LoVo (cell line): ENCODE measurements around the gene CACNA1F.
A peak's percentile ranks its signal among the peaks of the same experiment; 100 is the strongest.

Experiments used
- DNase-seq: peaks from one replicate; pipeline ENCODE4 v3.0.0-alpha.2; 2016; ENCODE audit warnings: low spot score

Gene CACNA1F

GRCh38 chrX:49197543-49198087 lies 35.5 kb downstream of the CACNA1F start:
- DNase-seq: no peak

DNA sequence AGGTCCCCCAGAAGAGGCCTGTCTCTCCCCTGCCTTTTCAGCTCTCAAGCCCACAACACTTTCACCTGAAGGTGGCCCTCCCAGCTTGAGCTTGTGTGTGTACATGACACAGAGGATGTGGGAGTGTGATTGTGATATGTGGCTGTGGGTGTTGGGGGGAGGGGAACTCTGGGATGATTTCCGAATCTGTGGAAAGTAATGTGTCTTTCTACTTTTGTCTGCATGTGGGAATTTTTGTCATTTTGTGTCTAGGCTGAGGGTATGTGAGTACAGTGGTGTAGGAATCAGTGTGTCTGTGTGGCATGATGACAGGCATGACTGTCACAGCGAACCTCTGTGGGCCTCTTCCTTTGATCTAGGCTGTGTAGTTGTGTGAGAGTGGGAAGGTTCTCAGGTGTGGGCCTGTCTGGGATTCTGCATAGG lies 39.6 kb downstream of the CACNA1F start:
- no peak for DNase-seq

- DNase-seq: no peak
Measured at GRCh38 chrX:49192722-49193328, 40.3 kb downstream of the CACNA1F start.

DNA sequence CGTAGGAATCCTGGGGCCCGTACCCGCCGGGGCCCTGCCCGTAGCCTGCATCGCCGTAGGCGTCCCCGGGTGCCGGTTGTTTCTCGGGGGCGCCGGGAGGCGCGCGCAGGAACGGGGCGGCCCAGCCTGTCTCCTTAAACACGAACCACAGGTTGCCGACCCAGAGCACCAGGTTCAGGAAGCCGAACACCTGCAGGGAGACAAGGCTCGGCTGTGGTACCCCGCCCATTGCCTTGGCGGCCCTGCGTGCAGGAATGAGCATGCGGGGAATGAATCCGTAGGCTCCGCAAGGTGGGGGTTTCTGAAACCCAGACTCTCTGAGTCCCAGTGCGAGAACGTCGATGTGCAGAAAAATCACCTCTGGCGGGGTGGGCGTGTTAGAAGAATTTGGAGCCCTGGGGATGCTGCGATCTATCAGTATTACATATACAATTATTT lies 41.5 kb downstream of the CACNA1F start:
- no peak for DNase-seq

- peak; percentile 90 for DNase-seq
Measured at GRCh38 chrX:49190821-49191573, 42.1 kb downstream of the CACNA1F start.

GRCh38 chrX:49189606-49190005 lies 43.5 kb downstream of the CACNA1F start:
- no peak for DNase-seq

GRCh38 chrX:49188468-49189076 lies 44.6 kb downstream of the CACNA1F start:
- DNase-seq: no peak

- DNase-seq: no peak
Measured at GRCh38 chrX:49187526-49187925, 45.6 kb downstream of the CACNA1F start.

DNA sequence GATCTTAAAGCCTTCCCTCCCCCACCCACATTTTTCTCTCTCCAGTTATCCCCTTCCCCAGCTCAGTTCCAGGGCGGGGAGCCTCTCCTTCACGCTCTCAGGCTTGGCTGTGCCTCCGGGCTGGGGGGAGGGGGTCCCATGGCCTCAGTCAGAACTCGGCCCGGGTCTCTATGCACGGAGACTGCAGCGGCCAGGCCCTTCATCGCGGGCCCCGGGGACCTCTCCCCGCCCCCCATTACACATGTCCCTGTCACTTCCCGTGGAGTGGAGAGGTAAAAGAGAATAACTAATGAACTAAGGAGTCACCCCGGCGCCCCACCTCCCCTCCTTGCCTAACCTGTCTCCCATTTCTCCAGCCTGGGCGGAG lies 46.1 kb downstream of the CACNA1F start:
- DNase-seq: no peak

GRCh38 chrX:49186125-49187027 lies 46.8 kb downstream of the CACNA1F start, which contains the start of gene PRICKLE3:
Gene PRICKLE3, minus strand, starts transcription at chrX:49186373. Its CDS starts 76 bp downstream, at chrX:49186297.
- peak; percentile 74 for DNase-seq

DNA sequence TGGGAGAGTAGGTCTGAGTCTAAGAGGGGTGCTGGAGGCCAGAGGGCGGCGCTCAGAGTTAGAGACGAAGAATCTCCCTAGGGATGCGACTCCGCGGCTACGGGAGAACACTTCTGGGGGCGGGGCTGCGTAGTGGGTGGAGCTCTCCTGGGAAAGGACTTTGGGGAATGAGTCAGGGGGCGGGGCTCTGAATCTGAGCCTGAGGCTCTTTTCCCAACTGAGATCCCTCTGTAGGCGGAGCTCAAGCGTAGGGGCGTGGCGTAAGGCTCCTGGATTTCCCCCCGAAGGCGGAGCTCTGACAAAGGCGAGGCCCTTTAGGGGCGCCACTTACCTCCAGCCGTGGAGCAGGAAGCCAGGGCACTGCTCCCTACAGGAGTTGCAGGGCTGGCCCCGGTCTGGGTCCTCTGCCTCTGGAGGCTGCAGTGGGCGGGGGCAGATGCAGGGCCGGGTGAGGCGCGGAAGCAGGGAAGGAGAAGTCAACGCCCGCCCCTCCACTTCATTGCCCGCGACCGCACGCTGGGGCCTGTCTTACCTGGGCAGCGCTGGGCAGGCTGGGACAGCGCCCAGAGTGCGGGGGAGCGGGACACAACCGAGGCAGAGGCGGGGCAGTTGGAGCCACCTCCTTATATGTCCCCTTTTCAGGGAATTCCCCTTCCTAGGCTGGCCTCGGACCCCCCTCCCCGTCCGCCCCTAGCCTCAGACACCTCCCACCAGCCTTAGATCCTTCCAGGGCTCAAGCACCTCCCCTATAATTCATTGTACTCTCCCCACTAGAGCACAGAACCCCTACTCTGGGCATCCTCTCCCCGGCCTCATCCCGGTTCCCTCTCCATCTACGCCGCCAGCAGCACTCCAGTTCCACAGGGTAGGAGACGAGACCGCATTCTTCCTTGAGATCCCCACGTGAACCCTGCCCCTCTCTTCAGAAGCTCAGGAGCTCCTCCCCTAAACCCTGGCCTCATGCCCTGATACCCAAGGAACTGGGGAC lies 48.6 kb downstream of the CACNA1F start:
- peak; percentile 89 for DNase-seq

DNA sequence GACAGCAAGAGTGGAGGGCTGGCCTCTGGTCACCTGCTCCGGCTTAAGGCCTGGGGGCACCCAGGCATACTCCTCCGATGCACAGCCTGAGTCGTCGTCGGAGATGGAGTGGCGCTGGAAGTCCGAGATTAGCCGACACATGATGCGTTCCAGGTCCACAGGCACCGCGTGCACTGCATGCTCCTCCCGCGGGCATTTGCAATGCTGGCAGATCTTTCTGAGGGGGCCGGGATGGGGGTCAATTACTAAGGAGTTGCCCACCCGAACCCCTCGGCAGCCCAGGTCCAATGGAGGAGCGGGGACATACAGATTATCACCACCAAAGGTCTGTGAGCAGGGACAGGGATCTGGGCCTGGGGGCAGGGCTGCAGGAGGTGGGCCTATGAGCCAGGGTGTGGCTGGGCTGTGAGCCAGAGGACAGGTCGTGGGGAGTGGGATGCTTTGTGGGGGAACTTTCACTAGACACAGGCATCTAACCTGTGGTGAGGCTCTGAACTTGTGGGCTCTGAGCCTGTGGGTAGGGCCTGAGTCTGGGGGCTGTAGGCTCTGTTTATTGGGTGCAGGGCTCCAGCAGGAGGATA lies 49.3 kb downstream of the CACNA1F start:
- DNase-seq: no peak

GRCh38 chrX:49179358-49179757 lies 53.8 kb downstream of the CACNA1F start:
- DNase-seq: no peak

- no peak for DNase-seq
Measured at GRCh38 chrX:49178537-49178936, 54.6 kb downstream of the CACNA1F start.

GRCh38 chrX:49177873-49178480 lies 55.2 kb downstream of the CACNA1F start:
- no peak for DNase-seq

- DNase-seq: no peak
Measured at GRCh38 chrX:49177338-49177833, 55.8 kb downstream of the CACNA1F start.

DNA sequence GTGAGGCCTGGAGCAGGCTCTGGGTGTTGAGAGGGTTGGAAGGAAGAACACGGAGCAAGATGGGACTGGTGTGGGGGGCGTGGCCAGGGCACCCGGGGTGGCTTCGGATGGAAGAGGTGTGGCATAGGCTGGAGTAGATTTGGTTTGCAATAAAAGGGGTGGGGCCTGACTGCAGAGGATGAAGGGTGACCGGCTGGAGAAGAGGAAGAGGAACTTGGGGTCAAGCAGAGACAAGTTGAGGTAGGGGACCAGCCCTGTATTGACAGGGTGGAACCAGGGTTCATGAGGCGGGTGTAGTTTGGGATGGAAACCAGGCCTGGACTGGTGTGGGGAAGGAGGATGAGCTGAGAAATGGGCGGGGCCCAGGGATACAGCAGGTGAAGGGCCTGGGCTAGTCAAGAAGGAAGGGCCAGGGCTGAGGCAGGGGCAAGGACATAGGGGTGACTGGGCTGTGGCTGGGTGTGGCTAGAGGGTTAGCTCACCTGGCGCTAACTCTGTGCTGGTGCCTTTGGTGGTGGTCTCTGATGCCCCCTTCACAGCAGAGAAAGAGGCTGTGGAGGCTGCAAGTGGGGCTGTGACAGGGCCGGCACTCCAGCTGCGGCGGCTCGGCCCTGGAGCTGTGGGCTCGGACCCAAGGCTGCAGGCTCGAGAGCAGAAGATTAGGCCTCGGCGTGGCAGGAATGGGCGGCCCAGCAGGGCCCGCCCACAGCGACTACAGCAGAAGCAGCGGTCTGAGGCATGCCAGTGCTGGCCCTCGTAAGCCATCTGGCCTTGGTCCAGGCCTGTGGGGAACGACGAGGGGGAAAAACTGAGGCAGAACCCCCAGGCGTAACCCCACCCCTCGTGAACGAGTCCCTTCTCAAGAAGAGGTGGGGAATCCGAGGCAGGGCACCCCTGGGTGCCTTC lies 56.5 kb downstream of the CACNA1F start:
- no peak for DNase-seq

DNA sequence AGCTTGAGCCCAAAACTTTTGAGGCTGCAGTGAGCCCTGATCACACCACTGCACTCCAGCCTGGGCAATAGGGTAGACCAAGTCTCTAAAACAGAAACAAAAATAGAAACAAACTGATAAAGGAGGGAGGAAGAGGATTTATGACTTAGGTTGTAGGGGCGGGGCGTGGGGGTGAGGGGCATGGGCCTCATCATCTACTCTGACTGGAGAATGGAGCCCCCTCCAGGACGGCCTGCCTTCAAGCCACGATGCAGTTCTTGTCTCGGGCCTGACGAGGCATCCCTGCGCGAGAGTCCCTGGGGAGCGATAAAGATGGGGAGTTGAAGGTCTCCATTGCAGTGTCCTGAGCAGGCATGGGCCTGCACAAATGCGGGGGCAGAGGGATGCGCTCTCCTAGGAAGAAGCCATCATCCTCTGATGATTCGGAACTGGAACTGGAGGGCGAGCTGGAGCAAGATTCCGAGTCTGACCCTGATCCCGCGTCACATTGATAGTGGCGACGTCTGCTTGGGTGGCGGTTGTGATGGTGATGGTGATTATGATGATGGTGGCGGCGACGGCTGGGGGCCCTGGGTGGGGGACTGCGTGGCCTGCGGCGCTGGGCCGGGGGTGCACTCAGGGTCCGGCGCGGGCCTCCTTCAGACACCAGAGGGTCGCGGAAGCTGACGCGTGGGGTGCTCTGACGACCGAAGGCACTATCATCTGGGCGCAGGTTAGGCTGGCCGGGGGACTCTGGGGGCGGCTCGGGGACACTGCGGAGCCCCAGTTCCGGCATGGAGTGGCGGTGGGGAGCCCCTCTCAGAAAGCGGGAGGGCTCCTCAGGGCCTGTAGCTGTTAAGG lies 57.5 kb downstream of the CACNA1F start:
- DNase-seq: no peak
